H7 (cell line): ENCODE results near the gene NACC2. TPM values are rescaled to one million over a fixed set of nuclear protein-coding genes. Genes with fewer than 3 reads are reported as not detected.
A peak's percentile ranks its signal among the peaks of the same experiment; 100 is the strongest.

Experiments used
- DNase-seq: peaks from one replicate; pipeline ENCODE4 v3.0.0; 2012
- H3K27me3 ChIP-seq: 2 replicates; pipeline ENCODE4 v1.6.0; 2011; ENCODE audit warnings: mild to moderate bottlenecking, low read length; ENCODE audit not compliant: control insufficient read depth, insufficient read depth
- H3K36me3 ChIP-seq: replicated peaks from 2 replicates; pipeline ENCODE4 v1.5.1; 2011; ENCODE audit warnings: low read length; ENCODE audit not compliant: control insufficient read depth, insufficient read depth
- H3K4me3 ChIP-seq: 2 replicates; pipeline ENCODE4 v1.5.1; 2011; ENCODE audit warnings: low read depth, mild to moderate bottlenecking, control low read depth, low read length, moderate library complexity; ENCODE audit not compliant: insufficient read depth
- total RNA-seq: library from RNA; depleted of rRNA; stranded (reverse); fragments of >200 nt; shearing (Covaris generic); gene quantifications from 2 replicates; pipeline ENCODE4 v1.2.3, GENCODE V29; 2014

NACC2 gene
- total RNA-seq, 1 experiment from 2014 or later = 19.3 TPM

- Histone ChIP-seq H3K27me3 (no peaks in the 10 kb centered on the region; the same call in 1 of the 2 replicates), H3K36me3 (no peaks in the 10 kb centered on the region), H3K4me3 (no peak overlapping the region)
- DNase-seq = peak; percentile 71
Observed at GRCh38 chr9:136088481-136088938, 6.6 kb downstream of the NACC2 start.

- Histone ChIP-seq H3K4me3 (no peak overlapping the region), H3K27me3 (no peaks in the 10 kb centered on the region; the same call in 1 of the 2 replicates), H3K36me3 (no peaks in the 10 kb centered on the region)
- peak; percentile 52 for DNase-seq
Observed at GRCh38 chr9:136087741-136088480, 7.2 kb downstream of the NACC2 start.

- DNase-seq = peak; percentile 74
- Histone ChIP-seq H3K27me3 (no peaks in the 10 kb centered on the region), H3K36me3 (no peaks in the 10 kb centered on the region), H3K4me3 (no peak overlapping the region)
Observed at GRCh38 chr9:136086951-136087740, 7.9 kb downstream of the NACC2 start.

GRCh38 chr9:136086213-136086881 is 8.7 kb downstream of the NACC2 start:
- Histone ChIP-seq H3K36me3 (no peaks in the 10 kb centered on the region), H3K27me3 (no peaks in the 10 kb centered on the region), H3K4me3 (no peak overlapping the region)
- peak; percentile 85 for DNase-seq

- Histone ChIP-seq H3K27me3 (no peaks in the 10 kb centered on the region), H3K4me3 (no peak overlapping the region), H3K36me3 (no peaks in the 10 kb centered on the region)
- DNase-seq = no peak
Observed at GRCh38 chr9:136085815-136086212, 9.3 kb downstream of the NACC2 start.

GRCh38 chr9:136084063-136084944 is 10.8 kb downstream of the NACC2 start:
- Histone ChIP-seq H3K36me3 (no peaks in the 10 kb centered on the region), H3K4me3 (no peak overlapping the region), H3K27me3 (no peaks in the 10 kb centered on the region)
- peak; percentile 55 for DNase-seq

- peak; percentile 51 for DNase-seq
- Histone ChIP-seq H3K36me3 (no peaks in the 10 kb centered on the region), H3K4me3 (no peak overlapping the region), H3K27me3 (no peaks in the 10 kb centered on the region)
Observed at GRCh38 chr9:136083558-136084062, 11.5 kb downstream of the NACC2 start.

- DNase-seq = peak; percentile 57
- no peak overlapping the region for H3K4me3 ChIP-seq
- no peaks in the 10 kb centered on the region for H3K36me3 ChIP-seq
- no peaks in the 10 kb centered on the region for H3K27me3 ChIP-seq
Observed at GRCh38 chr9:136082496-136083361, 12.4 kb downstream of the NACC2 start.

- Histone ChIP-seq H3K36me3 (no peaks in the 10 kb centered on the region), H3K4me3 (no peak overlapping the region), H3K27me3 (no peaks in the 10 kb centered on the region)
- peak; percentile 54 for DNase-seq
Observed at GRCh38 chr9:136081826-136082495, 13.1 kb downstream of the NACC2 start.

GRCh38 chr9:136081113-136081825 is 13.8 kb downstream of the NACC2 start:
- DNase-seq = peak; percentile 76
- Histone ChIP-seq H3K27me3 (no peaks in the 10 kb centered on the region), H3K36me3 (no peaks in the 10 kb centered on the region), H3K4me3 (no peak overlapping the region)

- Histone ChIP-seq H3K36me3 (no peaks in the 10 kb centered on the region), H3K4me3 (no peak overlapping the region), H3K27me3 (no peaks in the 10 kb centered on the region)
- DNase-seq = peak; percentile 49
Observed at GRCh38 chr9:136080716-136081112, 14.4 kb downstream of the NACC2 start.

- no peak overlapping the region for H3K4me3 ChIP-seq
- H3K27me3 ChIP-seq = no peaks in the 10 kb centered on the region
- peak; percentile 56 for DNase-seq
- H3K36me3 ChIP-seq = no peaks in the 10 kb centered on the region
Observed at GRCh38 chr9:136079916-136080246, 15.2 kb downstream of the NACC2 start.
